Mammary epithelial cell (primary cell): ENCODE data around the gene SLC35G2.

Experiments used
- CTCF ChIP-seq, 2 donors: IDR thresholded peaks in 1 of 2; conservative IDR thresholded peaks in 1 of 2; 2 replicates each; pipeline ENCODE4 v1.5.1; 2011 to 2012; ENCODE audit warnings: inconsistent platforms in 2 of 2, low read length in 2 of 2, mild to moderate bottlenecking in 2 of 2, control low read depth in 1 of 2, low read depth in 1 of 2; ENCODE audit not compliant: insufficient read depth in 1 of 2; ENCODE audit errors: extremely low read depth in 1 of 2
- EZH2 ChIP-seq: IDR thresholded peaks from 2 replicates; pipeline ENCODE4 v1.6.1; 2012; ENCODE audit warnings: low read length, inconsistent platforms, borderline replicate concordance

DNA sequence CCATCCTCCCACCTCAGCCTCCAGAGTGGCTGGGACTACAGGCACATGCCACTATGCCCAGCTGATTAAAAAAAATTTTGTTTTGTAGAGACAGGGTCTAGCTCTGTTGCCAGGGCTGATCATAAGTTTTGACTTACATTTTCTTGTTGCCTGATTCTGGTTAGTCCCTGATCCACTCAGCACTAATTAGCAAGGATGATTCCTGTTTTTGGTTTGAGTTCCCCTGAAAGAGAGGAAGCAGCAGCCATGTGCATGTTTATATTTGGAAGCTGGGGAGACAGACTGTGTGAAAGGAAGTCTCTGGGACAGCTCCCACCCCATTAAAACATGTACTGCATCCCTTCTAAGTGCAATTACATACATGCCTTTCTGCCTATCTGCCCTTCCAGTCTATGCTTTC is 39.5 kb downstream of the SLC35G2 start:
- TF ChIP-seq CTCF (conservative IDR thresholded peaks at IDR 0.05 in 1 of 2, IDR thresholded peaks at IDR 0.05 in 1 of 2; ENCODE audit: extremely low read depth in 1 of 2, insufficient read depth in 1 of 2, low read depth in 1 of 2, low read length in 2 of 2) = no peak
- no peak for TF ChIP-seq EZH2
